PFSK-1 (cell line): ENCODE data around the gene TLR9.

ENCODE experiments used
- FOXP2 ChIP-seq: optimal IDR thresholded peaks from 2 replicates; pipeline ENCODE3; 2011; ENCODE audit warnings: borderline replicate concordance, control low read depth, inconsistent platforms; ENCODE audit not compliant: insufficient read depth; ENCODE audit errors: extremely low read length, extremely low read depth
- POLR2AphosphoS5 ChIP-seq: IDR thresholded peaks from 2 replicates; pipeline ENCODE4 v1.6.1; 2012; ENCODE audit warnings: low read depth, mild to moderate bottlenecking, control low read depth, low read length, moderate library complexity
- REST ChIP-seq, 2 experiments: IDR thresholded peaks; 2 replicates each; pipeline versions ENCODE4 v1.6.1 to v1.8.0; 2011 to 2012; ENCODE audit warnings: low read depth in 2 of 2, low read length in 2 of 2, control low read depth in 1 of 2, inconsistent platforms in 1 of 2, mild to moderate bottlenecking in 1 of 2, moderate library complexity in 1 of 2; ENCODE audit not compliant: insufficient read depth in 1 of 2
- SIN3A ChIP-seq: IDR thresholded peaks from 2 replicates; pipeline ENCODE4 v1.6.1; 2012; ENCODE audit warnings: mild to moderate bottlenecking, low read length, moderate library complexity, borderline replicate concordance; ENCODE audit not compliant: insufficient read depth
- TAF1 ChIP-seq: IDR thresholded peaks from 2 replicates; pipeline ENCODE4 v1.6.1; 2012; ENCODE audit warnings: low read length, control low read depth, borderline replicate concordance; ENCODE audit not compliant: insufficient read depth

- TF ChIP-seq REST (IDR thresholded peaks at IDR 0.05; ENCODE audit: insufficient read depth in 1 of 2, low read depth in 2 of 2, low read length in 2 of 2) (no peak), SIN3A (no peak), POLR2AphosphoS5 (no peak), TAF1 (no peak), FOXP2 (no peak)
Observed at GRCh38 chr3:52245322-52246263, 20.1 kb upstream of the TLR9 start, which contains the start of gene PPM1M.
